ENCODE measurements around the gene DDAH1.

Gene DDAH1

DNA sequence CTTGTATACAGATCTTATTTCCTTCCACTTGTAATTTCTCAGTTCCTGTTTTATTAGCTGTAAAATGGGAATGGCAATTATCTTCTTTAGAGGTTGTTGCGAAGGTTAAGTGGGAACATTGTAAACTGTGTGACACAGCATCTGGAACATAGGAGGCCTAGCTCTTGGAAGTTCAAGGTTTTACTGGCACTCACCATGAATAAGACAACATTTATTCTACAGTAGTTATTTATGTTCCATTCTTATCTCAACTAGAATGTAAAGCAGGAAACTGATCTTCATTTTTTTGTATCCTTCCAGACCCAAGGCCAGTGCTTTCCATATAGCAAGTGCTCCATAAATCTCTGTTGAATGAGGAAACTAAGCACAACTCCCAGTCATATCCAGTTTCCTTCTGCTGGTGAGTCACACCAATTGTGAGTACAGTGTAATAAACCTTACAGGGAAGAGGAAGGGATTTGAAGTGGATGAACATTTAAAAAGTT lies 189.9 kb downstream of the DDAH1 start:
- no peak for DNase-seq (ENCODE audit: low read depth)

DNA sequence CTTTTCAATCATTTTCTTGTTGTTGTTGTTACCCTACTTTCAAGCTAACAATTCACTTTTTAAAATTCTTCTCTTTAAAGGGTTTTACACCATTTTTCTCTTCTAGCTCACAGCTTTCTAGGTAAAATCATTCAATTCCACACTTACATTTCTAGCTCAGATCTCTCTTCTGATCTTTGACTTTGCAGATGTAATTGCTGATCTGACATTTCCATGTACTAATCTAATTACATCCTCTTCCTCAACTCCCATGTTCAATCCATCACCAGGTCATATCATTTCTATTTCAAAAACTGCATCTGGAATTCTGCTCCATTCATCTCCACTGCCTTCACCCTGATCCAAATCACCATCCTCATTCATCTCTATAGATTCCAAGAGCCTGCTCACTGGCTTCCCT lies 191.6 kb downstream of the DDAH1 start:
- no peak for DNase-seq (ENCODE audit: low read depth)

DNA sequence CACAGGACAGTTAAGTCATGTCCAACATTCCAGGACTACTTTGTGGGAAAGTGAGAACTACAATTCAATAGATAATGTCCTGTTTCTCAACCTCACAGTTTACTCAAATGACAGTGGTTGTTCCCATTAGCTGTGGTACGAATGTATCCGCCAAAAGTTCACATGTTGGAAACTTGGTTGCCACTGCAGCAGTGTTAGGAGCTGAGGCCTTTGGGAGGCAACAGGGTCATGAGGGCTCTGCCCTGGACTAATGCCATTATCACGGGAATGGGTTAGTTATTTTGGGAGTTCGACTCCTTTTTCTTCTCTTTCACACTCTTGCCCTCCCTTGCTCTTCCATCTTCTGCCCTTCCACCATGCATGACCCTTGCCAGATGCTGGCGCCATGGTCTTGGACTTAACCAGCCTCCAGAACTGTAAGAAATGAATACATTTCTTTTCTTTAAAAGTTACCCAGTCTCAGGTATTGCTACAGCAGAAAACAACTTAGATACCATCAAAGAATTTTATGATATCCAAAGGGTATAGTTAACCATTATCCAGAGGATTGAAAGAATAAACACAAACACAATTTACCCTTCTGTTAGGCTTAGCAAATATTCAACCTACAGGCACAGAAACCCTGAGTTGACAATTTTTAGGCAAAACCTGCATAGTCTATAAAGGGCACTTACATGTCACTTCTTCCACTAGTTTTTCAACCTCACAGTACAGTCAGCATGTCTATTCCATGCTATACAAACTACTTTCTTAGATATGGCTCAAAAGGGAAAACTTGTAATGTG lies 196.0 kb downstream of the DDAH1 start:
- DNase-seq (ENCODE audit: low read depth): no peak

Measured in HS-27A (cell line).